Neural cell (in vitro differentiated cells): ENCODE data around the gene TRIB2. TPM values are rescaled to one million over a fixed set of nuclear protein-coding genes. Genes with fewer than 3 reads are reported as not detected.
A peak's percentile ranks its signal among the peaks of the same experiment; 100 is the strongest.

Experiments used
- H2AFZ ChIP-seq: fragments of 200-600, 300-800 bp; sonication (generic), shearing (Covaris generic); 2 replicates; pipeline ENCODE4 v1.6.0; 2014; ENCODE audit warnings: low read depth, mild to moderate bottlenecking, antibody characterized with exemption, low read length, moderate library complexity
- H3F3A ChIP-seq: fragments of 200-600 bp; shearing (Covaris generic); 2 replicates; pipeline ENCODE4 v1.6.1; 2016; ENCODE audit warnings: mild to moderate bottlenecking, moderate library complexity, mixed read lengths, antibody characterized with exemption, low read length; ENCODE audit not compliant: insufficient read depth, poor library complexity, severe bottlenecking
- H3K27ac ChIP-seq: fragments of 200-600, 300-800 bp; sonication (generic), shearing (Covaris generic); 2 replicates; pipeline ENCODE4 v1.5.1; 2014; ENCODE audit warnings: mild to moderate bottlenecking, low read length, moderate library complexity
- H3K27me3 ChIP-seq: fragments of 300-800, 200-600 bp; sonication (generic), shearing (Covaris generic); 2 replicates; pipeline ENCODE4 v1.6.0; 2014; ENCODE audit warnings: mild to moderate bottlenecking, low read depth, low read length, moderate library complexity; ENCODE audit not compliant: insufficient read depth
- H3K36me3 ChIP-seq: fragments of 300-800, 200-600 bp; sonication (generic), shearing (Covaris generic); 2 replicates; pipeline ENCODE4 v1.5.1; 2014; ENCODE audit warnings: mild to moderate bottlenecking, antibody characterized with exemption, low read length, moderate library complexity; ENCODE audit not compliant: insufficient read depth
- H3K4me2 ChIP-seq: fragments of 300-800, 200-600 bp; sonication (generic), shearing (Covaris generic); 2 replicates; pipeline ENCODE4 v1.6.0; 2014; ENCODE audit warnings: mild to moderate bottlenecking, low read length
- H3K4me3 ChIP-seq: fragments of 300-800, 200-600 bp; sonication (generic), shearing (Covaris generic); 2 replicates; pipeline ENCODE4 v1.5.1; 2014; ENCODE audit warnings: mild to moderate bottlenecking, low read length, moderate library complexity
- H3K79me2 ChIP-seq: fragments of 200-600 bp; shearing (Covaris generic); replicated peaks from 2 replicates; pipeline ENCODE4 v1.6.0; 2014; ENCODE audit warnings: mild to moderate bottlenecking, low read length, moderate library complexity; ENCODE audit not compliant: insufficient read depth
- H3K9ac ChIP-seq: fragments of 300-800, 200-600 bp; sonication (generic), shearing (Covaris generic); 2 replicates; pipeline ENCODE4 v1.6.1; 2016; ENCODE audit warnings: mild to moderate bottlenecking, low read length, mixed read lengths
- H3K9me2 ChIP-seq: fragments of 200-600 bp; shearing (Covaris generic); 2 replicates; pipeline ENCODE4 v1.6.1; 2016; ENCODE audit warnings: mild to moderate bottlenecking, low read length, mixed read lengths; ENCODE audit not compliant: insufficient read depth
- H3K9me3 ChIP-seq: fragments of 200-600, 300-800 bp; sonication (generic), shearing (Covaris generic); 2 replicates; pipeline ENCODE4 v1.6.1; 2016; ENCODE audit warnings: mild to moderate bottlenecking, mixed run types, low read length, moderate library complexity, mixed read lengths
- H4K20me1 ChIP-seq: fragments of 200-600 bp; shearing (Covaris generic); 2 replicates; pipeline ENCODE4 v1.6.1; 2016; ENCODE audit warnings: mild to moderate bottlenecking, mixed run types; ENCODE audit not compliant: insufficient read depth
- CTCF ChIP-seq: fragments of 450-650 bp; IDR thresholded peaks from 2 replicates; pipeline ENCODE4 v1.5.1; 2014; ENCODE audit warnings: antibody characterized with exemption, mild to moderate bottlenecking, moderate library complexity; ENCODE audit not compliant: poor library complexity, severe bottlenecking
- EP300 ChIP-seq: fragments of 450-650 bp; conservative IDR thresholded peaks from 2 replicates; pipeline ENCODE4 v1.6.1; 2014; ENCODE audit warnings: antibody characterized with exemption, mild to moderate bottlenecking, moderate library complexity; ENCODE audit not compliant: poor library complexity, severe bottlenecking
- EZH2 ChIP-seq: fragments of 200-600, 300-800 bp; shearing (Covaris generic), sonication (generic); IDR thresholded peaks from 2 replicates; pipeline ENCODE4 v1.6.1; 2014; ENCODE audit warnings: antibody characterized with exemption, low read length, borderline replicate concordance, mild to moderate bottlenecking; ENCODE audit not compliant: insufficient read depth, poor library complexity, severe bottlenecking
- MXI1 ChIP-seq: fragments of 450-650 bp; conservative IDR thresholded peaks from 2 replicates; pipeline ENCODE4 v1.6.1; 2014; ENCODE audit warnings: antibody characterized with exemption, mild to moderate bottlenecking; ENCODE audit not compliant: poor library complexity, severe bottlenecking
- POLR2AphosphoS5 ChIP-seq: IDR thresholded peaks from 2 replicates; pipeline ENCODE4 v1.6.1; 2012
- RAD21 ChIP-seq: fragments of 450-650 bp; conservative IDR thresholded peaks from 2 replicates; pipeline ENCODE4 v1.6.1; 2014; ENCODE audit warnings: antibody characterized with exemption, mild to moderate bottlenecking, moderate library complexity
- REST ChIP-seq: IDR thresholded peaks from 2 replicates; pipeline ENCODE4 v1.6.1; 2012; ENCODE audit warnings: borderline replicate concordance
- SMC3 ChIP-seq: fragments of 450-650 bp; conservative IDR thresholded peaks from 2 replicates; pipeline ENCODE4 v1.6.1; 2014; ENCODE audit warnings: antibody characterized with exemption, mild to moderate bottlenecking, moderate library complexity; ENCODE audit not compliant: poor library complexity
- TAF1 ChIP-seq: IDR thresholded peaks from 2 replicates; pipeline ENCODE4 v1.6.1; 2012; ENCODE audit warnings: low read depth
- polyA plus RNA-seq: library from polyadenylated mRNA; depleted of rRNA; stranded (reverse); fragments of >200 nt; gene quantifications from 2 replicates; pipeline ENCODE4 v1.2.3, GENCODE V29; 2014

Gene TRIB2
- polyA plus RNA-seq, 1 donor from 2014 or later, result 123 TPM

- Histone ChIP-seq H3K9ac (peak overlapping the region; percentile 93), H3K4me2 (no peak overlapping the region)
- TF ChIP-seq CTCF (no peak), SMC3 (no peak), POLR2AphosphoS5 (no peak), MXI1 (no peak), REST (no peak), TAF1 (no peak), EZH2 (no peak), EP300 (no peak), RAD21 (no peak)
Observed at GRCh38 chr2:12715258-12716031, 1.3 kb upstream of the TRIB2 start.

GRCh38 chr2:12716032-12716281 lies 779 bp upstream of the TRIB2 start:
- Histone ChIP-seq H2AFZ (peak overlapping the region; percentile 61), H3K27ac (peak overlapping the region; percentile 90), H4K20me1 (no peaks in the 10 kb centered on the region), H3K9ac (peak overlapping the region; percentile 93), H3F3A (peaks cover 6% of the 10 kb centered on the region), H3K27me3 (no peaks in the 10 kb centered on the region), H3K9me2 (no peaks in the 10 kb centered on the region), H3K9me3 (no peaks in the 10 kb centered on the region), H3K36me3 (no peaks in the 10 kb centered on the region), H3K4me3 (peak overlapping the region; percentile 95), H3K4me2 (peak overlapping the region; percentile 63), H3K79me2 (peaks cover 37% of the 10 kb centered on the region)
- no peak for TF ChIP-seq SMC3
- no peak for TF ChIP-seq MXI1
- no peak for TF ChIP-seq RAD21
- no peak for TF ChIP-seq TAF1
- TF ChIP-seq EP300, result no peak
- peak; percentile 63 for TF ChIP-seq CTCF

More at GRCh38 chr2:12715258-12716031, 1.3 kb upstream of the TRIB2 start:
- H2AFZ ChIP-seq, result no peak overlapping the region
- H3F3A ChIP-seq, result peaks cover 6% of the 10 kb centered on the region
- H3K27ac ChIP-seq, result peak overlapping the region; percentile 90
- H3K27me3 ChIP-seq, result no peaks in the 10 kb centered on the region
- H3K9me2 ChIP-seq, result no peaks in the 10 kb centered on the region
- H3K4me3 ChIP-seq, result peak overlapping the region; percentile 95
- H3K36me3 ChIP-seq, result no peaks in the 10 kb centered on the region
- no peaks in the 10 kb centered on the region for H4K20me1 ChIP-seq
- no peaks in the 10 kb centered on the region for H3K9me3 ChIP-seq
- H3K79me2 ChIP-seq, result peaks cover 32% of the 10 kb centered on the region
